Activated T-helper 1 cell treated with anti-CD3 and anti-CD28 coated beads, Interleukin-2, amount 50 U/mL, for 16 hours (primary cell): ENCODE data around the gene RHOU.
"Not testable (repeated sequence)": the region's sequence is repeated elsewhere in the genome, so short reads cannot be mapped to it uniquely, and the experiment has no call there.

Experiments
- DNase-seq, 2 donors: peaks; one replicate each; pipeline ENCODE4 v3.0.0-alpha.2; 2020; ENCODE audit warnings: low read depth in 1 of 2, low spot score in 1 of 2

The RHOU gene

DNA sequence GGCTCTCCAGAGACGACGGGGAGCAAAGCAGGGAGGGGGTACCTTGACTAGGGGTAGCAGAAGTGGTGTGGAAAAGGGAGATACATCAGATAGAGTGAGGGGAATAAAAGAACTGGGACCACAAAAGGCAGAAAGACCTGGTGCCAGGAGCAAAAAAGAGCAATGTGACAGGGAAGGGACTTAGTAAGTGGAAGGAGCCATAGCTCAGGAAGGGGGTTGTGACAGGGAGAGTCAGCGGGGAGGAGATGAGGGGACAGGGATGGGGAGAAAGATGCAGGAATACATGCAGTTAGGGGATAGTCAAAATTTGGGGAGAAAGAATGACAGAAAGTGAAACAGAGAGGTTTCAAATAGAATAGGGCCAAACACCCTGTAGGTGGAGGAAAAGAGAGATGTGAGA lies 20.5 kb downstream of the RHOU start:
- DNase-seq: no peak

DNA sequence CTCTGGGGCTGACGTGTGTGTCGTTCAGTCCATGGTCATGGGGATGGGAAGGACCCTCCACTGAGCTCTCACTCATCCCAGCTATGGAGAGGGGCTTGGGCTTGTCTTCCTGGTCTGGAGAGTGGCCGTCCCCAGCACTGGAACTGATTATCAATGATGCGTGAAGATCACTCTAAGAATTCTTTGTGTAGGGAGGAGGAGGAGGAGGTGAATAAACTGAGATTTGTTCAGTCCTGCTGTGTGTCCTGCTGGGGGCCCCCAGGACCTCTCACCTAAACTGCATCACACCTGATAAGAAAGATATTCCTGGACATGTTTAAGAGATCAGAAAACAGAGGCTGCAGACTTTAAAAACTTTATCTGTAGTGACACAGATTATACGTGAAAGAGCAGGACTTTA lies 21.2 kb downstream of the RHOU start:
- no peak for DNase-seq

DNA sequence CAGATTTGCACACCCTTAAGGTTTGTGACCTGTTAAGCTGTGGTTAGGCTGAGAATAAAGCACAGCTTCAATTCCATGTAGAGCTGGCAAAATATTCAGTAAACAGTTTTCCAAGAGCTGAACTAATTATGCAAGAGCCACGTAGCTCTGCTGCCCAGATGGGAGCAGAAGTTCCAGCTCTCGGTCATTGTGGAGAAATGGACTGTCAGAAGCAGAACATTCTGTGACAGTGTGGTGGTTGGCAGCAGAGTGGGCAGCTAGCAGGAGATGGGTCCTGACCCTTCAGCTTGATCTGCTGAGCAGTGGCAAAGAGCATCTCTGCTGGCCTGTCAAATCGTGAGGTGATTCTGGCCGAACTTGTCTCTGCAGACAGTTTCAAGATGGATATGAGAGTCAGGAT lies 23.2 kb downstream of the RHOU start:
- DNase-seq: no peak

DNA sequence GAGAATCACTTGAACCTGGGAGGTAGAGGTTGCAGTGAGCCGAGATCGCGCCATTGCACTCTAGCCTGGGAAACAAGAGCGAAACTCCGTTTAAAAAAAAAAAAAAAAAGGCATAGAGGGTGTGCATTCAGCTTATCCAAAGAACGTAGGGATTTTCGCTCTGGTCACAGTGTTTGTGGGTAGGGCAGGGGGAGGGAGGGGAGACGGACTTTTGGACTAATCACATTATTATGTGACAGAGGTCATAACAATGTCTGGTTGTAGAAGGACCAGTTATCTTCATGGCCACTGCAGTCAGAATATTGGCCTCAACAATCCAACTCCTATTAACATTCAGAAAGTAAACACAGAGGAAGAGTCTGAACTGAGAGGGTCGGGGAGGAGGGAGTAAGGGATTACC lies 25.7 kb downstream of the RHOU start:
- DNase-seq: no peak

DNA sequence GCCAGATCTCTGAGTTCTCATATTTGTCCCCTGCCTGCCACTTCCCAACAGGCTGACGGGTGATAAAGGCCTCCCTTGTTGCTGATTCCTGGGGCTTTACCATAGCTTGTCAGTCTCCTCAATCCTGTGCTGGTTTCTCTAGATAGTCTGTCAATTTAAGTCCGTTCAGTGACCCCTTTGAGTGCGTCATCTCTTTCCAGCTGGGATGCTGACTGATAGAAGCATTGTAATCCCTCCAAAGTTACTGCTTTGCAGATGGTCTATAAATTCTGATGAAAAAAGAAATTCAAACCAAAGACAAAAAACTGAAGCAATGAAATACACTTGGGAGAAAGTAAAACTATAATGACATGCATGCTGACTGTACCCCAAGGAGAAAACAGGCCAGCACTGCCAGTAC lies 28.3 kb downstream of the RHOU start:
- DNase-seq: no peak

DNA sequence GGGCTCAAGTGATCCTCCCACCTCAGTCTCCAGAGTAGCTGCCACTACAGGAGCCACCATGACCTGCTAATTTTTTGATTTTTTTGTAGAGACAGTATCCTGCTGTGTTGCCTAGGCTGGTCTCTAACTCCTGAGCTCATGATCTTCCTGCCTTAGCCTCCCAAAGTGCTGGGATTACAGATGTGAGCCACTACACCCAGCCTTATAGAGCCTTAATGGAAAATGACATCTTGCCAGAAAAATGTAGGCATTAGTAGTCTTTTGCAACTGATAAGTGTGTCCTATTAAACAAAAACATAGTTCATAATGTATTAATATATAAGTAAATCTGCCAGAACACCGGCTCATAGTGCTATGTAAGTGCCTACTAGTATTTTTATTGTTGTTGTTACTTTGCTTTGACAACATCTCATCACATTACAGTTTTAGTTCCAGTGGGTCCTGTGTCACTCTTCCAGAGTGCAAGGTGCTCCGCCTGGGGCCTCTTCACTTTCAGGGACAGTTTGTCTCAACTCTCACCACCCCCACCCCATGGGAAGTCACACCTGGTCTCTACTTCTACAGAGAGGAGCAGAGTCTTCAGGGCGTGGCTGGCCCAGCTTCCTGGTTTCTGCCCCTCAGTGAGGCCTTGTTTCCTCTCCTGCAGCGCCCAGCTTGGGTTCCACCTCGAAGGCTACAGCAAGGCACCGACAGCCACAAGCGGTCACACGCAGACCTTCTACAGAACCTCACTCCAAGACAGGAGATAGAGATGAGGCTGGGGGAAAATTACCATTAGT lies 30.1 kb downstream of the RHOU start:
- no peak for DNase-seq

DNA sequence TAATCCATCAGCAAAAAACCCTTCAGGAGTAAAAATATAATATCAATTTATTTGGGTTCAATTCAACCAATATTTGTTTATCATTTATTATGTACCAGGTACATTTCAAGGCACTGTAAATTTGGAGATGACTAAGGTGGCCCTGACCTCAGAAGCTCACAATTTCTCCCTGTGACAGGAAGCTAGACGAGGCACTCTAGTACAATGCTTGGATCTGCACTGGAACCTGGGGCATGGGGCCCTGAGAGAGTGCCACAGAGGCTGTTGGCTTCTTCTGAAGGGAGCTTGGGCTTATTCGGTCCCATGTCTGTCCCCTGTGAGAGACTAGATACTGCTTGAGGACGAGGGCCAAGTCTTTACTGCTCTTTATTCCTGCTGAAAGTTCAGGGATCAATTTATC lies 31.5 kb downstream of the RHOU start:
- DNase-seq: no peak

DNA sequence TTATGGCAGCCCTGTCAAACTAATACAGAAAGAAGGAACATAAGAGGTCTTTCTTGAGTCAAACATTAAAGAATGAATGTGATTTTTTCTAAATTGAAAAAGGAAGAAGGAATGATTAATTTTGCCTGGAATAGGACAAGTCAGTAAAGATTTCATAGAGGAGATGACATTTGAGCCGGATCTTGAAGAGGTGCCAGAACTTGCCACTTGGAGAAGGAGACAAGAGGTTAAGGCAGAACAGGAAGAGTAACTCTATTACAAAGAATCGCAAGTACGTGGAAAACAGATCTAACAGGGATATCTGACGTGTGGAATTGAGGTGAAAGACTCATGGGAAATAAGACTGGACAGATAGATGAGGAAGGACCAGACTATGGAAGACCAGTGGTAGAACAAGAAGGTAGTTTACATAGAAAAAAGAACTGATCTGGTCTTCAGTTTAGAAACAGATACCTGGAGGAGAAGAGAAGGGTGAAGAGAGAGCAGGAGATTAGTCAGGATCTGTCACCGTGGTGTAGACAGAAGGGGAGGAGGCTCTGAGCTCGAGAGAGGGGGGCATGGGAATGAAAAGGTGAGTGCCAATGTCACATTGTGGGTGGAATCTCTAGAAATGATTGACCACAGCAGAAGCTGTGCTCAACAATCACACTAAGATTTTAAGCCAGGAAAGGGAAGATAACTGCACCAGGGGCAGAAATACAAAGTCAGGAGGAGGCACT lies 32.5 kb downstream of the RHOU start:
- DNase-seq: no peak

DNA sequence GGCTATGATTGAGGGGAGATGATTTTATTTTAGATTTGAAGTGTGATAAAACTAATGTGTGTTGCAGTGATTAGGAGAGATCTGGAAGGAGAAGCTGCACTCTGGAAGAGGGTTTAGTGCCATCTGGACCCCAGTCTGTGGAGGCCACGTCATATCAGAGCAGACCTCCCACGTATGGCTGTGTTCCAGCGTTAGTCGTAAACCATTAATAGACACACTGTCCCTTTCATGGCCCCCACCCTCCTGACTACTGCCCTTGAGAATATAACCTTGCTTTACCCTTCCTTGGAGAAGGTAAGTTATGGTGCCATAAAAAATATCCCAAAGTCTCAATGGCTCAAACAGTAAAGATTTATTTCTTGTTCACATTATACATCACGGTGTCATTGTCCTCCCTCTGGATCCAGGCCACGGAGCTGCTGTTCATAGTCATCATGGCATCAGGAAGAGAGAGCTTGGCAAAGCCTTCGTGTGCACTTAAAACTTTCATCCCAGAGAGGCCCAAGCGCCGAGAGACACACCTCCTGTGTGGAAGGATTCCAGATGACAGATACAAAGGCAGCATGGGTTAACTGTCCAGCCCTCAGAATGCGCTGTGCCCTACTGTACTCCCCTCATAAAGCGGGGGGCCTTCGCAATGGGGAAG lies 33.2 kb downstream of the RHOU start:
- no peak for DNase-seq

DNA sequence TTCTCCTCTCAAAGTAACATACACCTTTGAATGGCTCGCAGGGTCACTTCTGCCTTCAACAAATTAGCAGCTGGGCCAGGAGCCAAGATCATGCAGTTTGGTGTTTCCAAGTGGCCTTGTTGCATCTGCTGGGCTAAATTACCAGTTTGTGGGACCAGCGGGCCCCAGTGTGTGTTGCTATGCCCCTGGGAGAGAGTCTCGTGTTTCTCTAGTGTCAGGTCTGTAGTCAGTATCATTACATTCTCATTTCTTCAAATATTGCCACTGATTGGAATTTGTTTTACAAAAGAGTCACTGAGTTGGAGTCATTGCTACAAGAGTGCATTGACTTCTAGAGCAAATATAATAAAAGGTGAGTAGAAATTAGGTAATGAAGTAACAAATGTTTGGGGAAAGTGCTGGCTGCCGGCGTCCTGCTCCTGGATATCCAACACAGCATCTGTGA lies 35.5 kb downstream of the RHOU start:
- DNase-seq: no peak

DNA sequence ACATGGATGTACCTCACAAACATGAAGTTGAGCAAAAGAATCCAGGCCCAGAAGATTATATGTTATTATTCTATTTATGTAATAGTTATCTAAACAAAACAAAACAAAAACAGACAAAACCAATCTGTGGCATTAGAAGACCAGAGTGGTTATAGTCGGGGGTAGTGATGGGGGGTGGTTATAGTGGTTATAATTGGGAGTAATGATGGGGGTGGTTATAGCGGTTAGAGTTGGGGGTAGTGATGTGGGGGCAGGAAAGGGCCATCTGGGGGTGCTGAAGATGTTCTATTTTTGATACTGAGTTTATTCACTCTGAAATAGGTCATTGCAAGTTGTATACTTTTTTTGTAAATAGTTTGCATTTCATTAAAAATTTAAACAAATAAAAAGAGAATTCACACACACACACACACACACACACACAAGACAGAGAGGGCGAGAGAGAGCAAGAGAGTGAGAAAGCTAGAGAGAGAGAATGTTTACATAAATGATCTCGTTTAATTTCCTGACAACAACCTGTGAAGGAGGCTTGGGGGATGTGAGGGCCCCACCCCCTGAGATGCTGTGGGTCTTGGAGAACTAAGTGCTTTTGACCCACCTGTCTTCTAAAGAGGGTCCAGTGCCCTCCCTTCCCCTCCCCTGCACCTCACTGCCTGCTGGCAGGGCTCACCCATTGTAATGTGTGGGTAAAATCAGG lies 37.4 kb downstream of the RHOU start:
- DNase-seq: no peak

DNA sequence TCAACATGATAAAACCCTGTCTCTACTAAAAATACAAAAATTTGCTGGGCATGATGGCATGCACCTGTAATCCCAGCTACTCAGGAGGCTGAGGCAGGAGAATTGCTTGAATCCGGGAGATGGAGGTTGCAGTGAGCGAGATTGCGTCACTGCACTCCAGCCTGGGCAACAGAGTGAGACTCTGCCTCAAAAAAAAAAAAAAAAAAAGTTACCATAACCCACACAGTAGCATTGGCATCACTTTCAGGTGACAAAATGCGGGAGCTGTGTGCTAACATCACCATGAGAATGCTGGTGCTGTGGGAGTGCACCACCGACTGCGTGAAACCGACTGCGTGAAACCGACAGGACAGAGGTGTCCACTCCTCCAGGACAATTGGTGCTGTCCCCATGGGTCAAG lies 40.7 kb downstream of the RHOU start:
- DNase-seq: not testable (repeated sequence)

DNA sequence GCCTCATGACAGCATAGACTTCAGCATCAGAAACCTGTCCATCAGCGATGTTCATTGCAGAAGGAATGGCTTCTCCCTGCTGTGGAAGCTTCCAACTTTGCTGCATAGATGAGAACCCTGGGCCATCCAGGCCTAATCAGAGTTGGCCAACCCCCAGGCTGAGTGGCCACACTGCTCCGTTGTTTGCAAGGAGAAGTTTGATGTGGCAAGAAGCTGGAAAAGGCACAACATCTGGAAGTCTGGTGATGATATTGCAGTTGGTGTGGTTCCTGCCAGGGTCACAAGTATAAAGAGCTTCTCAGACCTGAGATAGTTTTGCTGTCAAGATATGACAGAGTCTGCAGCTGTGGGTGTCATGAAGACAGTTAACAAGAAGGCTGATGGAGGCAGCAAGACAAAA lies 41.2 kb downstream of the RHOU start:
- DNase-seq: no peak

DNA sequence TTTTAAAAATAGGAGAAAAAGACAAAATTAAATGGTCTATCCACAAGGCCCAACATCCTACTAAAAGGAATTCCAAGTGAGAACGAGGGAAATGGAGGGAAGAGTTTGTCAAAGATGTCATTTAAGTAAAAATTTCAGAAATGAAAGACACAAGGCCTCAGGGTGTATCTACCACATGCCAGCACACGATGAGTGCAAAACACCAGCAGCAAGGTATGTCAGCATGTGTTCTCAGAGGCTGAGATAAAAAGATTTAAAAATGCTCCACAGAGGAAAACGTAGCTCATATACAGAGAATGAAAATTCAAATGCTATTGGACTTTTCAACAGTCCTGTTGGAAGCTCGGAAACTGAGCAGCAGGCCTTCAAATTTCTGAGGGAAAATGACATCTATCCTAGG lies 42.0 kb downstream of the RHOU start:
- no peak for DNase-seq

DNA sequence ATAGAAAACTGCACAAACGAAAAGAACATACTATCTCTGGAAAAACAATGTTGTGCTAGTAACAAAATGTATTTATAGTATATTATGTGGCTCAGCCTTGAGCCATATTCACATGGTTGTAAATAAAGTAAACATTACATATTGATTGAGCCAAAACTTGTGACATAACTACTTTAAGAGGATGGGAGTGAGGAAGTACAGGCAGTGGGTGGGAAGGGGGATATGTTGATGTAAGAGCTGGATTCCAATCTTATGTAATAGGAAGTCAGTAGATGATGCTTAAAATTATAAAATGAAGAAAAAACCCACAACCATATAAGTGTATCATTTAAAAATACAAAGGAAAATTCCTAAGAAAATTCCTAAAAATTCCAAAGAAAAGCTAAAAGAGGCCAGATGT lies 42.7 kb downstream of the RHOU start:
- no peak for DNase-seq

DNA sequence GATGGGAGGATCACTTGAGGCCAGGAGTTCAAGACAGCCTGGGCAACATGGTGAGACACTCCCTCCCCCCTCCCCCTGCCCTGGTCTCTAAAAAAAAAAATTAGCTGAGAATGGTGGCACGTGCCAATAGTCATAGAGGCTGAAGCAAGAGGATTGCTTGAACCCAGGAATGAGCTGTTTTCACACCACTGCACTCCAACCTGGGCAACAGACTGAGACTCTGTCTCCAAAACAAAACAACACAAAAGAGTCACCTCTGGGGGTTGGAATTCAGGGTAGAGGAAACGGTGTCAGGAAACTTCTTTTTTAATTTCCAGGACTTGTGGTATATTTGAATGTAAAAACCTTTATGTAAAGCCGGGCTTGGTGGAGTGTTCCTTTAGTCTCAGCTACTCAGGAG lies 43.2 kb downstream of the RHOU start:
- DNase-seq: no peak

DNA sequence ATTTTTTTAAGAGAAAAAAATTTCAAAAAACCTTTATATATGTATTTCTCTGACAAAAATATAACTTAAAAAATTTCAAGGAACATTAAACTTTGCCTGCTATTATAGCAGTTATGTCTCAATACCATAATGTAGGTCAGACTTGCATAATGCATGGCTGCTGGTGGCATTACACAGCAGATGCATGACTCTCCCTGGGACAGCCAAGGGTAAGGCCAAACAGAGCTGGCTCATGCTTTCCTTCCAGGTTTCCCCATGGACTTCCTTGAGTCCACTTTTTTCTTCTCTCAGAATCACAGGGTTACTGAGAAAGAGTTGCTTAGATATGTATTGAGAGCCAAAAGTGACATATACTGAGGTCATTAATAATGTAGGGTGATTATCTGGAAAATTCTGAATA lies 43.7 kb downstream of the RHOU start:
- DNase-seq: no peak

DNA sequence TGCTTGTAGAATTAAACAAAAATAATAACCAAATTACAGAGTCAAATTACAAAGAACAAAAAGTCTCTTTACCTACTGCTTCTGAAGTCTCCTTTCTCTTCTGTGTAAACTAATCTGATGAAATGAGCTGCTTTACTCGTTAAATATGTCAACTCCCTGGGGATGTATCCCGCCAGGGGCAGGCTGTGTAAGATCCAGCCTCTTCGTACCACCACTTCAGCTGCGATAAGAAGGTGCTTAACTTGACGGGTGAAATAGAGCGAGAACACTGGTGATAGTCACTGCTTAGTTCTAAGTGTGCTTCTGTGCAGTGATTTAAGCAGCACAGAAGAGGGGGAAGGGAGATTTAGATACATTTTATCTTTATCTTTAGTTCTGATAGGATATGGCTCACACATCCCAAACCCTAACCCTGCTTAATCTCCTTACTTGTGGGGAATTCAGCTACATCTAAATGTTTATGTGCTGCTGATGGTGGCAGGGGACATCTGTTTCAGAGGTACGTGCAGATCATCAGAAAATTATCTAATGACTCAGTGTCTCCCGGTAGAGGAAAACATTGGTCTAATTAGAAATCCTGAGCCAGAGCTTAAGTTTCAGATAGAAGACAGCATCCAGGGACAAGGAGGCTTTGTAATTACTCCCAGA lies 46.0 kb downstream of the RHOU start:
- DNase-seq: no peak

DNA sequence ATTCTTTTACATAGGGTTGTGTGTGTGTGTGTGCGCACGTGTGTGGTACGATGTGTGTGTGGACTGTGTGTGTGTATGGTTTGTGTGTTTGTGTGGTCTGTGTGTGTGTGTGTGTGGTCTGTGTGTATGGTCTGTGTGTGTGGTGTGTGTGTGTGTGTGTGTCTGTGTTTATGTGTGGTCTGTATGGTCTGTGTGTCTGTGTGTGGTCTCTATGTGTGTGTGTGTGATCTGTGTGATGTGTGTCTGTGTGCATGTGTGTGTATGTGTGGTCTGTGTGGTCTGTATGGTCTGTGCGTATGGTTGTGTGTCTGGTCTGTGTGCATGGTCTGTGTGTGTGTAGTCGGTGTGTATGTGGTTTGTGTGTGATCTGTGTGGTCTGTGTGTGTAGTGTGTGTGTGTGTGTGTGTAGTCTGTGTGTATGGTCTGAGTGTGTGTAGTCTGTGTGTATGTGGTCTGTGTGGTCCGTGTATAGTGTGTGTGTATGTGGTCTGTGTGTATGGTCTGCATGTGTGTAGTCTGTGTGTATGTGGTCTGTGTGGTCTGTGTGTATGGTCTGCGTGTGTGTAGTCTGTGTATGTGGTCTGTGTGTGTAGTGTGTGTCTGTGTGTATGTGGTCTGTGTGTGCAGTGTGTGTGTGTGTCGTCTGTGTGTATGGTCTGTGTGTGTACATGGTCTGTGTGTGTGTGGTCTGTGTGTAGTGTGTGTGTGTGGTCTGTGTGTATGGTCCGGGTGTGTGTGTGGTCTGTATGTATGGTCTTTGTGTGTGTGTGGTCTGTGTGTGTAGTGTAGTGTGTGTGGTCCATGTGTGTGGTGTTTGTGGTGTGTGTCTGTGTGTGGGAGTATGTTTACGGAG lies 46.8 kb downstream of the RHOU start:
- no peak for DNase-seq

DNA sequence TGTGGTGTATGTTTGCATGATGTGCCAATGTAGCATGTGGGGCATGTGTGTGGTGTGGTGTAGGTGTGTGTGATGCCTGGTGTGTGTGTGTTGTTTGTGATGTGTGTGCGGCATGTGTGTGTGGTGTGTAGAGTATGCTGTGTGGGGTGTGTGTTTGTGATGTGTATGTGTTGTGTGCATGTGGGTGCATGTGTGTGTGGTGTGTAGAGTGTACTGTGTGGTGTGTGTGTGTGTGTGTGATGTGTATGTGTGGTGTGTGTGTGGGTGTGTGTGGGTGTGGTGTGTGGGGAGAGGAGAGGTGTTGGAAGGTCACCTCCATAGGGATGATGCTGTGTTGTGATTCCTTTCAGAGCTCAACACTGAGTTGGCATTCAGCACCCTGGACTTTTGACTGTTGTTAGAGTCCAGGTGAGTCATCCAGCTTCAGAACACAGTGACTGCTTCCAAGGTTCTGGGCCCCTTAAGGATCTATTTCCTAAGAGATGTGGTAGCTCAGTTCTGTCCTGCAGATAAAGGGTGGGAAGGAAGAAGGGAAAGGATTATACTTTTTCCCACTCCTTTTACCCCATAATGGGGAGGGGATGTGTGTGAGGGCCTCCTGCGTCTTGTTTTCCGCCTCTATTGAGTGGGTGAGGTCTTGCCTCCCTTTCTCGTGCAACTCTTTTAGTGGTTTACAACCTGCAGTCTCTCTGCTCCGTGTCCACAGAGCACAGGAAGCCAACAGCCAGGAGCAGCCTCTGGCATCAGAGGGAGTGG lies 47.6 kb downstream of the RHOU start:
- DNase-seq: no peak
